GM23338 (cell line): Measurements from ENCODE around the gene FYN.

Experiments used
- CREB1 ChIP-seq: fragments of 250-450 bp; sonication (Bioruptor Pico); IDR thresholded peaks from 2 replicates; pipeline ENCODE4 v1.5.0; 2020; ENCODE audit warnings: low read depth, mild to moderate bottlenecking, moderate library complexity
- CTCF ChIP-seq, 2 experiments: fragments of 200-600 bp in 1 of 2; sonication (generic) in 1 of 2; conservative IDR thresholded peaks; 2 replicates each; pipeline versions ENCODE4 v1.5.1 to v1.6.1; 2016 to 2017; ENCODE audit warnings: antibody characterized with exemption in 2 of 2, low read depth in 2 of 2, mild to moderate bottlenecking in 2 of 2, moderate library complexity in 1 of 2
- ETS1 ChIP-seq: IDR thresholded peaks from 2 replicates; pipeline ENCODE4 v1.6.1; 2016; ENCODE audit warnings: antibody characterized with exemption
- EZH2 ChIP-seq: fragments of 200-600 bp; sonication (generic); IDR thresholded peaks from one replicate; pipeline ENCODE4 v1.8.0; 2017; ENCODE audit warnings: antibody characterized with exemption, mild to moderate bottlenecking, low read depth; ENCODE audit not compliant: unreplicated experiment
- EZH2phosphoT487 ChIP-seq: fragments of 200-600 bp; sonication (generic); IDR thresholded peaks from one replicate; pipeline ENCODE4 v1.8.1; 2018; ENCODE audit warnings: antibody characterized with exemption; ENCODE audit not compliant: unreplicated experiment
- JUNB ChIP-seq: IDR thresholded peaks from one replicate; pipeline ENCODE4 v1.6.1; 2016; ENCODE audit warnings: antibody characterized with exemption; ENCODE audit not compliant: unreplicated experiment
- NANOG ChIP-seq: IDR thresholded peaks from 2 replicates; pipeline ENCODE4 v1.6.1; 2016; ENCODE audit warnings: antibody characterized with exemption, borderline replicate concordance
- POLR2AphosphoS5 ChIP-seq: IDR thresholded peaks from 2 replicates; pipeline ENCODE4 v1.6.1; 2016; ENCODE audit warnings: antibody characterized with exemption, low read depth
- REST ChIP-seq: IDR thresholded peaks from one replicate; pipeline ENCODE4 v1.6.1; 2018; ENCODE audit warnings: antibody characterized with exemption; ENCODE audit not compliant: unreplicated experiment
- STAT1 ChIP-seq: IDR thresholded peaks from one replicate; pipeline ENCODE4 v1.6.1; 2016; ENCODE audit warnings: antibody characterized with exemption; ENCODE audit not compliant: unreplicated experiment
- ZNF114 ChIP-seq: fragments of 250-450 bp; sonication (Bioruptor Pico); IDR thresholded peaks from 2 replicates; pipeline ENCODE4 v1.5.0; 2020; ENCODE audit warnings: mild to moderate bottlenecking, moderate library complexity
- ZNF462 ChIP-seq: fragments of 250-450 bp; sonication (Bioruptor Pico); IDR thresholded peaks from 2 replicates; pipeline ENCODE4 v1.5.0; 2020; ENCODE audit warnings: mild to moderate bottlenecking, moderate library complexity

- TF ChIP-seq CTCF (conservative IDR thresholded peaks at IDR 0.05; ENCODE audit: low read depth in 2 of 2), result no peak
- TF ChIP-seq POLR2AphosphoS5, result no peak
- no peak for TF ChIP-seq REST
- TF ChIP-seq EZH2, result no peak
- TF ChIP-seq STAT1, result no peak
- TF ChIP-seq EZH2phosphoT487, result no peak
- TF ChIP-seq NANOG, result no peak
- TF ChIP-seq CREB1 (CRISPR knock-in tag), result no peak
- no peak for TF ChIP-seq JUNB
- TF ChIP-seq ETS1, result no peak
- TF ChIP-seq ZNF462 (CRISPR knock-in tag), result no peak
- TF ChIP-seq ZNF114 (CRISPR knock-in tag), result no peak
These were observed 43.3 kb downstream of the FYN start for GRCh38 chr6:111829998-111830397.
